SK-N-SH treated with all-trans-retinoic acid at 6 μM for 48 hours (cell line): ENCODE results near the gene CATSPERD.

Experiments used
- ATAC-seq: fragments of 200-7000 bp; cut with Tn5 transposase; 3 replicates; pipeline ENCODE4 v1.9.1; 2020; ENCODE audit warnings: mild to moderate bottlenecking, moderate library complexity
- ARNTL ChIP-seq: fragments of 450-650 bp; formaldehyde crosslinking; IDR thresholded peaks from 2 replicates; pipeline ENCODE4 v1.5.0; 2020; ENCODE audit warnings: low read depth, mild to moderate bottlenecking, moderate library complexity, borderline replicate concordance
- BACH2 ChIP-seq: fragments of 250-450 bp; sonication (Bioruptor Pico); IDR thresholded peaks from 2 replicates; pipeline ENCODE4 v1.9.0; 2021; ENCODE audit warnings: mild to moderate bottlenecking, borderline replicate concordance
- CSDC2 ChIP-seq: fragments of 250-450 bp; sonication (Bioruptor Pico); IDR thresholded peaks from 2 replicates; pipeline ENCODE4 v1.5.0; 2020; ENCODE audit warnings: mild to moderate bottlenecking, moderate library complexity
- GLIS3 ChIP-seq: fragments of 250-450 bp; sonication (Bioruptor Pico); IDR thresholded peaks from 2 replicates; pipeline ENCODE4 v1.5.0; 2020; ENCODE audit warnings: mild to moderate bottlenecking, moderate library complexity
- ISL1 ChIP-seq: fragments of 250-450 bp; sonication (Bioruptor Pico); IDR thresholded peaks from 2 replicates; pipeline ENCODE4 v2.1.2; 2022; ENCODE audit warnings: mild to moderate bottlenecking, moderate library complexity
- OSR1 ChIP-seq: fragments of 250-450 bp; sonication (Bioruptor Pico); IDR thresholded peaks from 2 replicates; pipeline ENCODE4 v1.8.0; 2022; ENCODE audit warnings: moderate library complexity, mild to moderate bottlenecking, inconsistent platforms
- PPARA ChIP-seq: fragments of 250-450 bp; sonication (Bioruptor Pico); IDR thresholded peaks from 2 replicates; pipeline ENCODE4 v1.5.0; 2020; ENCODE audit warnings: mild to moderate bottlenecking, borderline replicate concordance
- TCF4 ChIP-seq: fragments of 250-450 bp; sonication (Bioruptor Pico); IDR thresholded peaks from 2 replicates; pipeline ENCODE4 v1.8.0; 2021; ENCODE audit warnings: mild to moderate bottlenecking, moderate library complexity, borderline replicate concordance
- ZFP3 ChIP-seq: fragments of 250-450 bp; sonication (Bioruptor Pico); IDR thresholded peaks from 2 replicates; pipeline ENCODE4 v1.5.0; 2020; ENCODE audit warnings: mild to moderate bottlenecking, moderate library complexity
- ZFP30 ChIP-seq: fragments of 450-650 bp; formaldehyde crosslinking; IDR thresholded peaks from 2 replicates; pipeline ENCODE4 v1.5.0; 2022; ENCODE audit warnings: mild to moderate bottlenecking, moderate library complexity
- ZNF565 ChIP-seq: fragments of 450-650 bp; formaldehyde crosslinking; conservative IDR thresholded peaks from 2 replicates; pipeline ENCODE4 v1.5.0; 2020; ENCODE audit warnings: low read depth, mild to moderate bottlenecking, moderate library complexity
- ZNF70 ChIP-seq: fragments of 450-650 bp; formaldehyde crosslinking; IDR thresholded peaks from 2 replicates; pipeline ENCODE4 v1.5.0; 2020; ENCODE audit warnings: mild to moderate bottlenecking, moderate library complexity
- ZNF8 ChIP-seq: fragments of 450-650 bp; formaldehyde crosslinking; IDR thresholded peaks from 2 replicates; pipeline ENCODE4 v1.5.0; 2020; ENCODE audit warnings: mild to moderate bottlenecking, moderate library complexity
- TF ChIP-seq, protein P1 (sequence below): fragments of 250-450 bp; sonication (Bioruptor Pico); IDR thresholded peaks from 2 replicates; pipeline ENCODE4 v1.8.0; 2020; ENCODE audit warnings: mild to moderate bottlenecking, moderate library complexity, borderline replicate concordance
- TF ChIP-seq, protein P2 (sequence below): fragments of 250-450 bp; sonication (Bioruptor Pico); IDR thresholded peaks from 2 replicates; pipeline ENCODE4 v1.8.0; 2021; ENCODE audit warnings: low read depth, mild to moderate bottlenecking, moderate library complexity, borderline replicate concordance
- TF ChIP-seq, protein P3 (sequence below): fragments of 250-450 bp; sonication (Bioruptor Pico); IDR thresholded peaks from 2 replicates; pipeline ENCODE4 v1.5.0; 2020; ENCODE audit warnings: mild to moderate bottlenecking, moderate library complexity
- TF ChIP-seq, protein P4 (sequence below): fragments of 250-450 bp; sonication (Bioruptor Pico); IDR thresholded peaks from 2 replicates; pipeline ENCODE4 v1.5.1; 2021; ENCODE audit warnings: mild to moderate bottlenecking, moderate library complexity

The CATSPERD gene

DNA sequence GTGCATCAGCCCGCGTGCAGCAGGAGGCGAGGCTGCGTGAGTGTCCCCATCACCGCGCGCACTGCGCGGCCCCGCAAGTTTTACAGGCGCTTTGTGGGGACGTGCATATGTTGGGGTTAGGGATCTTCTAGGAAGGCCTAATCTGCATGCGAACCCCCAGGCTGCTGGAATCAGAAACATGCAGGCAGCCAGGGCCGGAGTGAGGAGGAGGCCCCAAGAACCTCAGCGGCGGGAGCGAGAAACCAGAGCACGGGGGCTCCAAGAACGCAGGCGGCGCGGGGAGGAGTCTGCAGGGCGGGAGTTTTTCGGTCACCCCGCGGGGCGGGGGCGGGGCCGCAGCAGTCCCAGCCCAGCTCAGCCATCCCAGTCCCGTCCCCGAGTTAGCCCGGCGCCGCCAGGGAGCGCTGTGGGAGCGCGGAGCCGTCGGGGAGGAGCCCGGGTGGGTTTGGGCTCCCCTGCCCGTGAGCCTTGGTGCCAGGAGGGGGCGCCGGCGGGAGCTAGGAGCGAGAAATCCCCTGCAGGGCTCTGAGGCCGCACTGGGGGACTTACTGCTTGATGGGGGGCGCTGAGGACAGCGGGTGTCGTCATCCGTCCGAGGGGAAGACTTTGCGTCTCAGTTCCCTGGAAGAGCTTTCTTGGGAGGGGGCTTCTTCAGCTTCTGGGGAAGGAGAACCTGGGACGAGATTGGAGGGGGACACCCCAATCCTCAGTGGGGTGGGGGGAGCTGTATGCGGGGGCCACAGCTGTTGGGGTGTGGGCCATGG is 83.5 kb downstream of the CATSPERD start:
- no peak for TF ChIP-seq ARNTL
- TF ChIP-seq, all 23 proteins: peak for 0

DNA sequence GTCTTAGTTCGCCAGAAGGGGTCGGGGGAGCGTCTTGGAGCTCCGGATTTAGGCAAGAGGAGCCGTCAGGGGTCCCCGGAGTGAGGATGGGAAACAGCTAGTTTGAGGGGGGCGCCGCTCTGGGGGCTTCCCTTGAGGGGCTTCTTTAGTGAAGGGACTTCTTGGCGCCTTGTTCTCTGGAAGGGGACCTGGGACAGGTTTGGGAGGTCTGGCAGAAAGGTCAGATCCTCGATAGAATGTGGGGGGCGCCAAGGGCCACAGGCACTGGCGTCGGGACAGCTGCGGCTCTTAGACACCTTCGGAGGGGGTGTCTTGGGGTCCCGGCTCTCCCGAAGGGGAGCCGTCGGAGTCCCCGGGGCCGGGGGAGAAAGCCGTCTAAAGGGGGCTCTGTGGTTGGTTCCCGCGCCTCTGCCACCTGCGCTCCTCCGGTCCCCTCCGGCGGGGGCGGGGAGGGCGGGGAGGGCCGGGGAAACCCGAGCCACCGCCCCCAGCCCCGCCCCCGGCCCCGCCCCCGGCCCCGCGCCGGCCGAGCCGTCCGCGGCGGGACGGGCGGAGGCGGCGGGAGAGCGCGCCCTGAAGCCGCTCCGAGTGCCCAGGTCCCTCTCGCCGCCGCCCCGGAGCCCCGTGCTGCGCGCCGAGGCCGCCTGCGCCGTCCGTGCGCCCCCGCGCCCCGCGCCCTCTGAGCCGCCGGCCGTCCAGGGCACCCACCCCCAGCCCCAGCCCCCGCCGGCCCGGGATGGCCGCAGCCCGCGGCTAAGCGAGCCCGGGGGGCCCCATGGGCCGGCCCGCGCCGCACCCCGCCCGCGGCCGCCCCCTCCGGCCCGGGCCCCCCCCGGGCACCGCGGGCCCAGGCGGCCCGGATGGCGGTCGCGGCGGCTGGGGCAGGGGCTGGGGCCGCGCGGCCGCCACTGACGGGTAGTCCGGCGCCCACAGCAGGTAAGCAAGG is 84.4 kb downstream of the CATSPERD start, which contains the start of gene NRTN:
Gene NRTN (plus strand): TSS at position 552 of the 946 bp plus-strand sequence. CDS start 19,099 bp downstream, outside the sequence.
- TF ChIP-seq CSDC2, result no peak
- no peak for TF ChIP-seq ZFP30 (CRISPR knock-in tag)
- no peak for TF ChIP-seq GLIS3 (CRISPR knock-in tag)
- TF ChIP-seq ZNF565 (CRISPR knock-in tag), result no peak
- TF ChIP-seq, protein P1, sequence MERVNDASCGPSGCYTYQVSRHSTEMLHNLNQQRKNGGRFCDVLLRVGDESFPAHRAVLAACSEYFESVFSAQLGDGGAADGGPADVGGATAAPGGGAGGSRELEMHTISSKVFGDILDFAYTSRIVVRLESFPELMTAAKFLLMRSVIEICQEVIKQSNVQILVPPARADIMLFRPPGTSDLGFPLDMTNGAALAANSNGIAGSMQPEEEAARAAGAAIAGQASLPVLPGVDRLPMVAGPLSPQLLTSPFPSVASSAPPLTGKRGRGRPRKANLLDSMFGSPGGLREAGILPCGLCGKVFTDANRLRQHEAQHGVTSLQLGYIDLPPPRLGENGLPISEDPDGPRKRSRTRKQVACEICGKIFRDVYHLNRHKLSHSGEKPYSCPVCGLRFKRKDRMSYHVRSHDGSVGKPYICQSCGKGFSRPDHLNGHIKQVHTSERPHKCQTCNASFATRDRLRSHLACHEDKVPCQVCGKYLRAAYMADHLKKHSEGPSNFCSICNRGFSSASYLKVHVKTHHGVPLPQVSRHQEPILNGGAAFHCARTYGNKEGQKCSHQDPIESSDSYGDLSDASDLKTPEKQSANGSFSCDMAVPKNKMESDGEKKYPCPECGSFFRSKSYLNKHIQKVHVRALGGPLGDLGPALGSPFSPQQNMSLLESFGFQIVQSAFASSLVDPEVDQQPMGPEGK (CRISPR knock-in tag), result no peak
- ATAC-seq, result peak; percentile 7

More for the DNA sequence above, 83.5 kb downstream of the CATSPERD start:
- peak; percentile 98 for ATAC-seq

DNA sequence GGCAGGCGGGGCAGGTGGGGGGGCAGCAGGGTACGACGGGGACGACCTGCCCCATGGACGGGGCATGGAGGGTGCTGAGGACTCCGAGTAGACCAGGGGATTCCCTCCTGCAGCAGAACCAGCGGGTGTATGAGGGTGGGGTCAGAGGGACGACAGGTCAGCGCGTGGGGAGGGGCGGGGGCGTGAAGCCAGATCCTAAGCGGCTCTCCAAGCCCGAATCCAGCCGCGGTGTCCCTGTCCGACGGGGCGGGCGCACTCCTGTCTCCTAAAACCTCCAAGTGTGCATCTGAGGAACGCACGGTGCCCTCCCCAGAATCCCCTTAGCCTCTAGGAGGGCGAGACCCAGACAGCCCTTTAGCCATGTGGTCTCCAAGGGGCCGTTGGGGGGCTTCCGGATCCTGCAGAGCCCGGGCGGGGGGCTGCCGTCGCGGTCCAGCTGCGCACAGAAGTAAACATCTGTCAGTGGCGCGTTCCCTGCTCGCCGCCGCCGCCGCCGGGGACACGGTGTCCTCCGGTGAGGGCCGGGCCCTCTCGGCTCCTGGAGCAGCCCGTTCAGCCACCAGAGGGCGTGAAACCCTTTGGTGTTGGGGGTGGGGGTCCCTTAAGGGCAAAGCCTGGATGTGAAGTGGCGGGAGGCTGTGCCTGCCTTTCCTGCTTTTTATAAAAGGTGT is 85.2 kb downstream of the CATSPERD start:
- TF ChIP-seq, protein P2, sequence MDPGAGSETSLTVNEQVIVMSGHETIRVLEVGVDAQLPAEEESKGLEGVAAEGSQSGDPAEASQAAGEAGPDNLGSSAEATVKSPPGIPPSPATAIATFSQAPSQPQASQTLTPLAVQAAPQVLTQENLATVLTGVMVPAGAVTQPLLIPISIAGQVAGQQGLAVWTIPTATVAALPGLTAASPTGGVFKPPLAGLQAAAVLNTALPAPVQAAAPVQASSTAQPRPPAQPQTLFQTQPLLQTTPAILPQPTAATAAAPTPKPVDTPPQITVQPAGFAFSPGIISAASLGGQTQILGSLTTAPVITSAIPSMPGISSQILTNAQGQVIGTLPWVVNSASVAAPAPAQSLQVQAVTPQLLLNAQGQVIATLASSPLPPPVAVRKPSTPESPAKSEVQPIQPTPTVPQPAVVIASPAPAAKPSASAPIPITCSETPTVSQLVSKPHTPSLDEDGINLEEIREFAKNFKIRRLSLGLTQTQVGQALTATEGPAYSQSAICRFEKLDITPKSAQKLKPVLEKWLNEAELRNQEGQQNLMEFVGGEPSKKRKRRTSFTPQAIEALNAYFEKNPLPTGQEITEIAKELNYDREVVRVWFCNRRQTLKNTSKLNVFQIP (CRISPR knock-in tag), result no peak
- TF ChIP-seq, protein P3, sequence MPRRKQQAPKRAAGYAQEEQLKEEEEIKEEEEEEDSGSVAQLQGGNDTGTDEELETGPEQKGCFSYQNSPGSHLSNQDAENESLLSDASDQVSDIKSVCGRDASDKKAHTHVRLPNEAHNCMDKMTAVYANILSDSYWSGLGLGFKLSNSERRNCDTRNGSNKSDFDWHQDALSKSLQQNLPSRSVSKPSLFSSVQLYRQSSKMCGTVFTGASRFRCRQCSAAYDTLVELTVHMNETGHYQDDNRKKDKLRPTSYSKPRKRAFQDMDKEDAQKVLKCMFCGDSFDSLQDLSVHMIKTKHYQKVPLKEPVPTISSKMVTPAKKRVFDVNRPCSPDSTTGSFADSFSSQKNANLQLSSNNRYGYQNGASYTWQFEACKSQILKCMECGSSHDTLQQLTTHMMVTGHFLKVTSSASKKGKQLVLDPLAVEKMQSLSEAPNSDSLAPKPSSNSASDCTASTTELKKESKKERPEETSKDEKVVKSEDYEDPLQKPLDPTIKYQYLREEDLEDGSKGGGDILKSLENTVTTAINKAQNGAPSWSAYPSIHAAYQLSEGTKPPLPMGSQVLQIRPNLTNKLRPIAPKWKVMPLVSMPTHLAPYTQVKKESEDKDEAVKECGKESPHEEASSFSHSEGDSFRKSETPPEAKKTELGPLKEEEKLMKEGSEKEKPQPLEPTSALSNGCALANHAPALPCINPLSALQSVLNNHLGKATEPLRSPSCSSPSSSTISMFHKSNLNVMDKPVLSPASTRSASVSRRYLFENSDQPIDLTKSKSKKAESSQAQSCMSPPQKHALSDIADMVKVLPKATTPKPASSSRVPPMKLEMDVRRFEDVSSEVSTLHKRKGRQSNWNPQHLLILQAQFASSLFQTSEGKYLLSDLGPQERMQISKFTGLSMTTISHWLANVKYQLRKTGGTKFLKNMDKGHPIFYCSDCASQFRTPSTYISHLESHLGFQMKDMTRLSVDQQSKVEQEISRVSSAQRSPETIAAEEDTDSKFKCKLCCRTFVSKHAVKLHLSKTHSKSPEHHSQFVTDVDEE (CRISPR knock-in tag), result no peak
- TF ChIP-seq BACH2 (CRISPR knock-in tag) (no peak), ZNF565 (CRISPR knock-in tag) (no peak), ZNF70 (no peak), TCF4 (CRISPR knock-in tag) (no peak), ZFP30 (CRISPR knock-in tag) (no peak), PPARA (no peak), OSR1 (no peak), CSDC2 (no peak), ZNF8 (no peak), ZFP3 (CRISPR knock-in tag) (no peak)
- TF ChIP-seq, protein P1 (CRISPR knock-in tag), result no peak
- peak; percentile 56 for ATAC-seq

DNA sequence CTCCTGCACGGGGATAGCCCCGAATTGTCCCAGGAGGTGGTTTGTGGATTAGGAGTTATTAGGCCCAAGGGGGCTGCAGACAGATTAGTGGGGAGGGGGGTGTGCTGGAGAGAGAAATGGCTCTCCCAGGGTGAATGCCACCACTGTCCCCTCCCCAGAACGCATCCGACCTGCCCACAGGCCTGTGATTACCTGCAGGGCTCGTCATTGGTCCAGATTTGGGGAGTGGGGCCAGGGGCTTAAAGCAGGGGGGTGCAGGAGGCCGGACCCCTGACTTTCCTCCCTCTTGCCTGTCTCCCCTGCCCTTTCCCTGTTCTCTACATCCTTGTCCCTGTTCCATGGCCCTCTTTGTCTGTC is 85.7 kb downstream of the CATSPERD start:
- no peak for ATAC-seq
- TF ChIP-seq PPARA (no peak), TCF4 (CRISPR knock-in tag) (no peak), OSR1 (no peak), CSDC2 (no peak), GLIS3 (CRISPR knock-in tag) (no peak), ISL1 (CRISPR knock-in tag) (no peak), BACH2 (CRISPR knock-in tag) (no peak), ZFP3 (CRISPR knock-in tag) (no peak)
- TF ChIP-seq, protein P1 (CRISPR knock-in tag), result no peak
- TF ChIP-seq, protein P4, sequence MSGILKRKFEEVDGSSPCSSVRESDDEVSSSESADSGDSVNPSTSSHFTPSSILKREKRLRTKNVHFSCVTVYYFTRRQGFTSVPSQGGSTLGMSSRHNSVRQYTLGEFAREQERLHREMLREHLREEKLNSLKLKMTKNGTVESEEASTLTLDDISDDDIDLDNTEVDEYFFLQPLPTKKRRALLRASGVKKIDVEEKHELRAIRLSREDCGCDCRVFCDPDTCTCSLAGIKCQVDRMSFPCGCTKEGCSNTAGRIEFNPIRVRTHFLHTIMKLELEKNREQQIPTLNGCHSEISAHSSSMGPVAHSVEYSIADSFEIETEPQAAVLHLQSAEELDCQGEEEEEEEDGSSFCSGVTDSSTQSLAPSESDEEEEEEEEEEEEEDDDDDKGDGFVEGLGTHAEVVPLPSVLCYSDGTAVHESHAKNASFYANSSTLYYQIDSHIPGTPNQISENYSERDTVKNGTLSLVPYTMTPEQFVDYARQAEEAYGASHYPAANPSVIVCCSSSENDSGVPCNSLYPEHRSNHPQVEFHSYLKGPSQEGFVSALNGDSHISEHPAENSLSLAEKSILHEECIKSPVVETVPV (CRISPR knock-in tag), result no peak
